ENCODE results near the gene LRBA.

LRBA gene

DNA sequence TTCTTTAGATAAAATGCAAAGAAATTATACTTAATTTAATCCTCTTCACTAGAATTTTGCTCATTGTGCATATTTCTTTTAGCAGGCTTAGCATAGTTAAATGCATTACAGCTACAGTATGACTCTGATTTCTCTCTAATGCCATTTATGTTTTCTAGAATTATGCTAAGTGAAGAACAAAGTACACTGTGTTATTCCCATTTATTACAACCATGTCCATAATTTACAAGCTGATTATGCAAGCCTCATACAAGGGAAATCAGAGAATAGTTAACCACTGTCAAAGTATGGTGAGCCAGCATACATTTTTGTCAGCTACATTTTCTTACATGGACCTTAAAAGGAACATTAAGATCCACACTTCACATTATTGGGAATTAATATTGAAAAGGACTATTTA is 334.0 kb downstream of the LRBA start:
- Histone ChIP-seq H2AK5ac (ENCODE audit: low read length, severe bottlenecking) (no peak overlapping the region), H3K18ac (ENCODE audit: low read depth in 1 of 2, low read length in 2 of 2) (no peak overlapping the region), H3K27me3 (ENCODE audit: control insufficient read depth in 1 of 2, insufficient read depth in 1 of 2, low read length in 2 of 2) (no peaks in the 10 kb centered on the region), H2BK120ac (ENCODE audit: low read depth, low read length) (no peak overlapping the region), H3K4me3 (ENCODE audit: insufficient read depth in 1 of 2, low read depth in 1 of 2, low read length in 2 of 2) (no peak overlapping the region), H3K36me3 (ENCODE audit: control insufficient read depth in 1 of 2, insufficient read depth in 2 of 2, low read depth in 1 of 2, low read length in 2 of 2) (no peaks in the 10 kb centered on the region), H3K23ac (ENCODE audit: low read length in 2 of 2) (no peak overlapping the region), H4K91ac (ENCODE audit: low read length) (no peak overlapping the region), H4K8ac (ENCODE audit: low read length) (no peak overlapping the region), H3K27ac (ENCODE audit: low read length, poor library complexity, severe bottlenecking) (no peak overlapping the region), H2BK12ac (ENCODE audit: low read length in 2 of 2) (no peak overlapping the region), H3K4me2 (ENCODE audit: low read length, poor library complexity, severe bottlenecking) (no peak overlapping the region), H3K79me1 (replicated peaks; ENCODE audit: low read length, poor library complexity, severe bottlenecking) (no peaks in the 10 kb centered on the region), H2BK5ac (ENCODE audit: low read depth, low read length, poor library complexity, severe bottlenecking) (no peak overlapping the region), H3K4ac (ENCODE audit: low read depth in 1 of 2, low read length in 2 of 2) (no peak overlapping the region), H2BK15ac (ENCODE audit: low read depth, poor library complexity, severe bottlenecking) (no peak overlapping the region), H3K4me1 (ENCODE audit: control insufficient read depth, insufficient read depth, low read depth, low read length) (no peaks in the 10 kb centered on the region), H3K14ac (ENCODE audit: low read length in 2 of 2) (no peak overlapping the region), H2AFZ (ENCODE audit: low read depth, low read length) (no peak overlapping the region), H3K9me3 (ENCODE audit: control insufficient read depth, low read length) (no peaks in the 10 kb centered on the region), H3K9ac (ENCODE audit: low read length) (no peak overlapping the region)
- no peak for DNase-seq

DNA sequence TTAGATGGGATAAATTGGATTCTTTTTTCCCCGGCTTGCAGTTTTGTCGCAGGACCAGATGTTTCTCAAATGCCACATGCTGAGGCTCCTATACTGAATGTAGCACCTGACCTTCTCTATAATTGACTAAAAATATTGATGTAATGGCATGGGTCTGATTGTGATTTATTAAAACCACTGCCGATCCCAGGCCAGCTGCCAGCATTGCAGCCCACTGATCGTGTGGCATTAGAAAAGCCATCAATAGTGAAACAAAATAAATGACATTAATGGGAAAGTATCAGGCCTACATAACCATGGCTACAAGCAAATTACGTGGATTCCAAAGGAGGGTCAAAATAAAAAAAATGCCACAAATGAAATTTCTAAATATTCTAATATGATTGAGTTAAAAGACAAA is 334.4 kb downstream of the LRBA start:
- Histone ChIP-seq H4K91ac (ENCODE audit: low read length) (no peak overlapping the region), H2BK15ac (ENCODE audit: low read depth, poor library complexity, severe bottlenecking) (no peak overlapping the region), H3K27me3 (ENCODE audit: control insufficient read depth in 1 of 2, insufficient read depth in 1 of 2, low read length in 2 of 2) (no peaks in the 10 kb centered on the region), H2BK5ac (ENCODE audit: low read depth, low read length, poor library complexity, severe bottlenecking) (no peak overlapping the region), H3K4ac (ENCODE audit: low read depth in 1 of 2, low read length in 2 of 2) (no peak overlapping the region), H2BK120ac (ENCODE audit: low read depth, low read length) (no peak overlapping the region), H3K36me3 (ENCODE audit: control insufficient read depth in 1 of 2, insufficient read depth in 2 of 2, low read depth in 1 of 2, low read length in 2 of 2) (no peaks in the 10 kb centered on the region), H2BK12ac (ENCODE audit: low read length in 2 of 2) (no peak overlapping the region), H3K14ac (ENCODE audit: low read length in 2 of 2) (no peak overlapping the region), H3K23ac (ENCODE audit: low read length in 2 of 2) (no peak overlapping the region), H3K4me1 (ENCODE audit: control insufficient read depth, insufficient read depth, low read depth, low read length) (no peaks in the 10 kb centered on the region), H3K4me2 (ENCODE audit: low read length, poor library complexity, severe bottlenecking) (no peak overlapping the region), H3K9me3 (ENCODE audit: control insufficient read depth, low read length) (no peaks in the 10 kb centered on the region), H3K79me1 (replicated peaks; ENCODE audit: low read length, poor library complexity, severe bottlenecking) (no peaks in the 10 kb centered on the region), H2AK5ac (ENCODE audit: low read length, severe bottlenecking) (no peak overlapping the region), H3K4me3 (ENCODE audit: insufficient read depth in 1 of 2, low read depth in 1 of 2, low read length in 2 of 2) (no peak overlapping the region), H3K9ac (ENCODE audit: low read length) (no peak overlapping the region), H3K18ac (ENCODE audit: low read depth in 1 of 2, low read length in 2 of 2) (no peak overlapping the region), H4K8ac (ENCODE audit: low read length) (no peak overlapping the region), H3K27ac (ENCODE audit: low read length, poor library complexity, severe bottlenecking) (no peak overlapping the region), H2AFZ (ENCODE audit: low read depth, low read length) (no peak overlapping the region)
- no peak for DNase-seq
- 86% methylated on average over 4 of the region's 5 CpGs for WGBS

DNA sequence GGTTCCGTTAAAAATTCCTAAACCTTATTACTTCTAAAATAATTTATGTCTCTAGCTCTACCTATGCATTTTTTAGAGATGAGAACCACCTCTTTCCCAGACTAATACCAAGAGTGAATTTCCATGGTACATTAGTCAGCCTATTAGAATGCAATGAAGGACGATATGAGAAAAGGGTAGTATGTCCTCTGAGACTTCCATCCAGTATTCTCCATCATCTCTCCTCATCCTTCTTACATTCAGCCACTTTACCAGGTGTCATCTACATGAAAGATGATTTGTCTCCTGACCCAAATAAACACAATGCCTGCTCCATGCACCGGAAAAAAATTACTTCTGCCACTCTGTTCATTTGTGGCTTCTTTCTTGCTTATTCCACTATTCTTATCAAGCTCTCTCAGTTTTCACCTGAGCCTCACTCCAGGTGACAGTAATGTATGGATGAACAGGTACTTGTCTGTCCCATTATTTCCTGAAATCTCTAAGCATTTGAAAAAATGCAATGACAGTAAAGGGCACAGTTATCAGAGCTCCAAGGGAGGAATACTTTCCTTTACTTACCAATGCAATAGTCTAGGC is 335.2 kb downstream of the LRBA start:
- no peaks in the 10 kb centered on the region for H3K4me1 ChIP-seq (ENCODE audit: control insufficient read depth, insufficient read depth, low read depth, low read length)
- H3K18ac ChIP-seq (ENCODE audit: low read depth in 1 of 2, low read length in 2 of 2) = no peak overlapping the region
- no peaks in the 10 kb centered on the region for H3K27me3 ChIP-seq (ENCODE audit: control insufficient read depth in 1 of 2, insufficient read depth in 1 of 2, low read length in 2 of 2)
- H2BK120ac ChIP-seq (ENCODE audit: low read depth, low read length) = no peak overlapping the region
- H3K4me2 ChIP-seq (ENCODE audit: low read length, poor library complexity, severe bottlenecking) = no peak overlapping the region
- H3K23ac ChIP-seq (ENCODE audit: low read length in 2 of 2) = no peak overlapping the region
- no peaks in the 10 kb centered on the region for H3K79me1 ChIP-seq (replicated peaks; ENCODE audit: low read length, poor library complexity, severe bottlenecking)
- H3K27ac ChIP-seq (ENCODE audit: low read length, poor library complexity, severe bottlenecking) = no peak overlapping the region
- no peak overlapping the region for H3K14ac ChIP-seq (ENCODE audit: low read length in 2 of 2)
- H2AK5ac ChIP-seq (ENCODE audit: low read length, severe bottlenecking) = no peak overlapping the region
- no peak overlapping the region for H2AFZ ChIP-seq (ENCODE audit: low read depth, low read length)
- H3K36me3 ChIP-seq (ENCODE audit: control insufficient read depth in 1 of 2, insufficient read depth in 2 of 2, low read depth in 1 of 2, low read length in 2 of 2) = no peaks in the 10 kb centered on the region
- H2BK15ac ChIP-seq (ENCODE audit: low read depth, poor library complexity, severe bottlenecking) = no peak overlapping the region
- peak overlapping the region; percentile 77 for H3K9ac ChIP-seq (ENCODE audit: low read length)
- 88% methylated on average over 3 of the region's 3 CpGs for WGBS
- H4K91ac ChIP-seq (ENCODE audit: low read length) = no peak overlapping the region
- H3K9me3 ChIP-seq (ENCODE audit: control insufficient read depth, low read length) = no peaks in the 10 kb centered on the region
- DNase-seq = no peak
- peak overlapping the region in 1 of 2 experiments; percentile 69 for H3K4me3 ChIP-seq (ENCODE audit: insufficient read depth in 1 of 2, low read depth in 1 of 2, low read length in 2 of 2)
- H2BK5ac ChIP-seq (ENCODE audit: low read depth, low read length, poor library complexity, severe bottlenecking) = no peak overlapping the region
- H2BK12ac ChIP-seq (ENCODE audit: low read length in 2 of 2) = no peak overlapping the region
- H4K8ac ChIP-seq (ENCODE audit: low read length) = no peak overlapping the region
- no peak overlapping the region for H3K4ac ChIP-seq (ENCODE audit: low read depth in 1 of 2, low read length in 2 of 2)

DNA sequence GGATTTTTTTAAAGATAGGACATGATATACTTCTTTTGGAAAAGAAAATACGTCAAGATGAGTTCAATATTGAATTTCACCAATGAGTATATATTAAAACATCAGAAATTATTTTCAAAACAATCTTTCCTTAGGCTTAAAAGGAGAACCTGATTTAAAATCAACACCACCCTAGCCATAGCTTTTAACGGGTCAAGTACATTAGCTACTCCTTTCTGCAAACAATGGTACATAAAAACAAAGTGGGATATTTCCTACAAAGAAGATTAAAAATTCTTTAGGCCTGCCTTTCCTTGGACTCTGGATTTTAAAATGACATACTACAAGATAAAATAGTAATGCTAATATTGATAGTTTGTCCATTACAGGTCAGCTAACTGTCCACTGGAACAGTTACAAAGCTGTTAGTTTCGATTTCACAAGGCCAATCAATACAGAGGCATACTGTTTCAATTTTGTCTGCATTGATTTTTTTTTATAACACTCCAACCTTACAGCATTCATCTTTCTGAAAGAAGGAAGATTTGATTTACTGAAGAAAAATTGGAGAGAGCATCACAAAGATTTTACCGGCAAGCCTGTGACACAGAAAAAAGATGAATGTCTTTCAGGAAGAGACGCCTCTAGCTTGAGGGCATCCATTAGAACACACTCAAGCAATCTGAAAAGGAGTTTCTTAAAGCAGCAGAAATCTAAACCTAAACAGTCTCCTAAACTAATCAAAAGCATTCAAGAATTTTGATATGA is 335.9 kb downstream of the LRBA start:
- Histone ChIP-seq H3K18ac (ENCODE audit: low read depth in 1 of 2, low read length in 2 of 2) (no peak overlapping the region), H2AFZ (ENCODE audit: low read depth, low read length) (no peak overlapping the region), H2BK12ac (ENCODE audit: low read length in 2 of 2) (no peak overlapping the region), H3K14ac (ENCODE audit: low read length in 2 of 2) (no peak overlapping the region), H2BK120ac (ENCODE audit: low read depth, low read length) (no peak overlapping the region), H2BK15ac (ENCODE audit: low read depth, poor library complexity, severe bottlenecking) (no peak overlapping the region), H3K4me2 (ENCODE audit: low read length, poor library complexity, severe bottlenecking) (no peak overlapping the region), H3K36me3 (ENCODE audit: control insufficient read depth in 1 of 2, insufficient read depth in 2 of 2, low read depth in 1 of 2, low read length in 2 of 2) (no peaks in the 10 kb centered on the region), H2BK5ac (ENCODE audit: low read depth, low read length, poor library complexity, severe bottlenecking) (no peak overlapping the region), H2AK5ac (ENCODE audit: low read length, severe bottlenecking) (no peak overlapping the region), H3K4ac (ENCODE audit: low read depth in 1 of 2, low read length in 2 of 2) (no peak overlapping the region), H3K9ac (ENCODE audit: low read length) (peak overlapping the region; percentile 77), H3K23ac (ENCODE audit: low read length in 2 of 2) (no peak overlapping the region), H3K4me3 (ENCODE audit: insufficient read depth in 1 of 2, low read depth in 1 of 2, low read length in 2 of 2) (peak overlapping the region in 1 of 2 experiments; percentile 69), H4K8ac (ENCODE audit: low read length) (no peak overlapping the region), H3K27me3 (ENCODE audit: control insufficient read depth in 1 of 2, insufficient read depth in 1 of 2, low read length in 2 of 2) (no peaks in the 10 kb centered on the region), H3K9me3 (ENCODE audit: control insufficient read depth, low read length) (no peaks in the 10 kb centered on the region), H4K91ac (ENCODE audit: low read length) (no peak overlapping the region), H3K4me1 (ENCODE audit: control insufficient read depth, insufficient read depth, low read depth, low read length) (no peaks in the 10 kb centered on the region), H3K79me1 (replicated peaks; ENCODE audit: low read length, poor library complexity, severe bottlenecking) (no peaks in the 10 kb centered on the region), H3K27ac (ENCODE audit: low read length, poor library complexity, severe bottlenecking) (no peak overlapping the region)
- WGBS = 86% methylated on average over 4 of the region's 5 CpGs
- DNase-seq = no peak
